Testis (tissue), 5 donors: Measurements from ENCODE around the gene SNX32. TPM values are rescaled to one million over a fixed set of nuclear protein-coding genes. Genes with fewer than 3 reads are reported as not detected.

Source experiments
- DNase-seq: peaks from one replicate; pipeline ENCODE4 v3.0.0-alpha.2; 2019
- H3K27ac ChIP-seq, 2 donors: fragments of 200-600 bp; sonication (generic); one replicate each; pipeline ENCODE4 v1.5.1; 2019
- H3K27me3 ChIP-seq: fragments of 200-600 bp; sonication (generic); one replicate; pipeline ENCODE4 v1.5.1; 2019
- H3K36me3 ChIP-seq: fragments of 200-600 bp; sonication (generic); one replicate; pipeline ENCODE4 v1.5.1; 2017; ENCODE audit warnings: low read depth; ENCODE audit errors: missing control alignments
- H3K4me1 ChIP-seq: fragments of 200-600 bp; sonication (generic); one replicate; pipeline ENCODE4 v1.5.1; 2019
- H3K4me3 ChIP-seq, 2 donors: fragments of 200-600 bp; sonication (generic); one replicate each; pipeline ENCODE4 v1.5.1; 2017 to 2019
- H3K9me3 ChIP-seq: fragments of 200-600 bp; sonication (generic); one replicate; pipeline ENCODE4 v1.5.1; 2017
- CTCF ChIP-seq, 3 experiments: fragments of 450-650 bp in 2 of 3; fragments of 200-600 bp in 1 of 3; sonication (generic) in 1 of 3; IDR thresholded peaks; one replicate each; pipeline ENCODE4 v1.5.1; 2016 to 2019; ENCODE audit warnings: antibody characterized with exemption in 3 of 3, mild to moderate bottlenecking in 2 of 3, moderate library complexity in 1 of 3
- POLR2A ChIP-seq: fragments of 450-650 bp; IDR thresholded peaks from one replicate; pipeline ENCODE4 v1.6.1; 2017; ENCODE audit warnings: antibody characterized with exemption, mild to moderate bottlenecking, moderate library complexity
- WGBS, 2 donors: methylation state at CpG; one replicate each; pipeline ENCODE4 v1.1.5; 2018; 5-methylcytosine and 5-hydroxymethylcytosine counted together
- intact Hi-C: fragments of 100-400 bp; cut with DNase I; formaldehyde crosslinking; loops from one replicate; pipeline ENCODE4 v1.15.1; 2023; ENCODE audit warnings: low total_unique reads
- long read RNA-seq, 2 donors: transcript quantifications; one replicate each; lab custom pipeline, GENCODE V29; 2026
- polyA plus RNA-seq: library from polyadenylated mRNA; stranded (reverse); fragments of 350-450 nt; fragmentation: Illumina TruSeq; extraction: RNeasy Lipid Tissue Mini Kit (QIAGEN cat#74804); gene quantifications from one replicate; pipeline ENCODE4 v1.2.3, GENCODE V29; 2014; ENCODE audit warnings: low read depth, low replicate concordance; ENCODE audit not compliant: insufficient read depth
- total RNA-seq, 2 donors: library from RNA; depleted of rRNA; stranded (reverse); fragments of >200 nt; gene quantifications; one replicate each; pipeline ENCODE4 v1.2.3, GENCODE V29; 2016

SNX32 gene
- 1 to 10 TPM; 3.2 to 4.0 TPM for total RNA-seq
- polyA plus RNA-seq, result 4.9 TPM
- long read RNA-seq, donor 1, partial matches to known transcripts, result 976 of 987 reads
- long read RNA-seq, donor 1, other reads (novel, unspliced or antisense), result 11 of 987 reads
- long read RNA-seq, donor 2, partial matches to known transcripts, result 120 of 477 reads
- long read RNA-seq, donor 2, other reads (novel, unspliced or antisense), result 357 of 477 reads

GRCh38 chr11:65833297-65834030 lies at the start of gene SNX32:
TSS of gene SNX32 (plus strand) at chr11:65833963. CDS start at chr11:65834066, 103 bp downstream.
- TF ChIP-seq CTCF (IDR thresholded peaks at IDR 0.05) (no peak), POLR2A (no peak)

GRCh38 chr11:65785319-65786007 lies 48.3 kb upstream of the SNX32 start:
- no peak for DNase-seq
- Histone ChIP-seq H3K4me1 (peaks cover 4% of the 10 kb centered on the region), H3K4me3 (no peak overlapping the region), H3K27me3 (no peaks in the 10 kb centered on the region), H3K9me3 (no peaks in the 10 kb centered on the region), H3K27ac (no peak overlapping the region), H3K36me3 (no peaks in the 10 kb centered on the region)
- whole genome bisulfite sequencing, 2 donors, result 68 to 75% methylated on average over 3 to 8 of the region's 8 CpGs
- intact Hi-C loops, result no loop called here
- TF ChIP-seq CTCF (IDR thresholded peaks at IDR 0.05) (no peak), POLR2A (no peak)

More at GRCh38 chr11:65833297-65834030, at the start of gene SNX32:
- peak within 1 kb of the TSS; percentile 61 to 71 for H3K4me3 ChIP-seq
- DNase-seq, result peak; percentile 97
- intact Hi-C loops, result no loop called here
- WGBS, 2 donors, result 0 to 2% methylated on average over 55 to 61 of the region's 63 CpGs
- peaks cover 3% of the 10 kb centered on the region for H3K4me1 ChIP-seq
- no peaks in the 10 kb centered on the region for H3K9me3 ChIP-seq
- no peaks in the 10 kb centered on the region for H3K27me3 ChIP-seq
- no peaks in the 10 kb centered on the region for H3K36me3 ChIP-seq
- peak within 1 kb of the TSS; percentile 53 to 56 for H3K27ac ChIP-seq

DNA sequence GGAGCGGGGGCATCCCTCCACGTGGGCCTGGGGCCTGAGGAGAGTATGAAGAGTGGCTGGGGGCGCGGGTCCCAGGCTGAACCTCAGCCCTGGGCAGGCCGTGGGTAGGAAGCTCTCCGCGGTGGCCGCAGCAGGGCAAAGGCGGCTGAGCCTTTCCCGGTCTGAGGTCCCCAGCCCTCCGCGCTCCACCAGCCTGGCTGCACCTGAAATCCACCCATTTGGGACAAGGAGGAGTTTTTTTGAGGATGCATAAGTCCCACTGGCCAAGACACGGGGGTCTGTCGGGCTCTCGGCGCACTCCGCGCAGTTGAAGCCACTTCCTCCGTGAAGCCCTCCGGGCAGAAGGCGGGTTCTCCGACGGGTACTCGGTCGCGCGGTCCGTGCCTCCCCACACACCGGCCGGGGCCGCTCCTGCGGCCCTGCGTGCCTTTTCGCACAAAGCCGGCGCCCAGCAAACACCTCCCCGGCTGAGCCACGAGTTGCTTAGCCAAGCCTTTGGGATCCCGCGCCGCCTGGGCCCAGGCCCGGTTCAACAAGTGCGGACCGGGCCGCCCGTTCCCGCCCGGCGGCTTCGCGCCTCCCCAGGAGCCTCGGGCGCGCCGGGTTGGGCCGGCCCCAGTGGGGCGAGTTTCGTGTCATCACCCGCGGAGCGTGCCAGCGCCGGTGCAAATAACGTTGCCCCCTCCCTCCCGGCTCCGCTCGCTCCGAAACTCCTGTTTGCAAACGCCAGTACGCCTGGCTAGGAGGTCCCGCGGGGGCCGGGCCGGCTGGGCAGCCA lies 47.6 kb upstream of the SNX32 start:
- intact Hi-C loops, result no loop called here
- TF ChIP-seq CTCF (IDR thresholded peaks at IDR 0.05), result no peak
- no peak for TF ChIP-seq POLR2A
- Histone ChIP-seq H3K4me1 (peaks cover 4% of the 10 kb centered on the region), H3K9me3 (no peaks in the 10 kb centered on the region), H3K27me3 (no peaks in the 10 kb centered on the region), H3K27ac (no peak overlapping the region), H3K36me3 (no peaks in the 10 kb centered on the region), H3K4me3 (peak overlapping the region; percentile 32 to 41)
- 9% methylated on average over 64 of the region's 74 CpGs; no CpG with 5 or more reads in 1 of the 2 donors for WGBS, 2 donors
- DNase-seq, result no peak

- Histone ChIP-seq H3K36me3 (no peaks in the 10 kb centered on the region), H3K27me3 (no peaks in the 10 kb centered on the region), H3K9me3 (no peaks in the 10 kb centered on the region), H3K4me3 (peak within 1 kb of the TSS; percentile 41 to 52), H3K27ac (peak within 1 kb of the TSS in 1 of 2 donors; percentile 59), H3K4me1 (no peaks in the 10 kb centered on the region)
- intact Hi-C loops, result no loop called here
- no peak for TF ChIP-seq POLR2A
- no peak for TF ChIP-seq CTCF (IDR thresholded peaks at IDR 0.05)
- peak; percentile 36 for DNase-seq
- WGBS, 2 donors, result 2% methylated on average over 79 of the region's 112 CpGs; no CpG with 5 or more reads in 1 of the 2 donors
Measured at GRCh38 chr11:65786786-65787636, 46.8 kb upstream of the SNX32 start, which contains the start of gene OVOL1. TSS of gene OVOL1 (plus strand) at chr11:65787063. CDS start at chr11:65787374, 311 bp downstream.
